K562 (cell line): Measurements from ENCODE around the gene PPARD. TPM values are rescaled to one million over a fixed set of nuclear protein-coding genes. Genes with fewer than 3 reads are reported as not detected.

Experiments
- ASH1L ChIP-seq: fragments of 450-650 bp; IDR thresholded peaks from 2 replicates; pipeline ENCODE4 v1.6.1; 2018; ENCODE audit warnings: borderline replicate concordance, mild to moderate bottlenecking, low read depth; ENCODE audit not compliant: partially characterized antibody
- CBX2 ChIP-seq: fragments of 200-600 bp; sonication (generic); IDR thresholded peaks from one replicate; pipeline ENCODE4 v1.6.1; 2012; ENCODE audit warnings: mild to moderate bottlenecking, low read length, inconsistent platforms; ENCODE audit not compliant: insufficient read depth, poor library complexity, severe bottlenecking
- ESRRA ChIP-seq: fragments of 450-650 bp; IDR thresholded peaks from 2 replicates; pipeline ENCODE4 v1.6.1; 2014; ENCODE audit warnings: low read depth, mild to moderate bottlenecking, moderate library complexity, borderline replicate concordance
- GTF2A2 ChIP-seq: IDR thresholded peaks from 2 replicates; pipeline ENCODE4 v1.6.1; 2016; ENCODE audit warnings: mild to moderate bottlenecking, missing genetic modification characterization, missing compliant biosample characterization
- KDM2B ChIP-seq: fragments of 250-450 bp; sonication (Bioruptor Pico); IDR thresholded peaks from 2 replicates; pipeline ENCODE4 v1.8.0; 2021; ENCODE audit warnings: mild to moderate bottlenecking, moderate library complexity
- LEF1 ChIP-seq: fragments of 450-650 bp; IDR thresholded peaks from 2 replicates; pipeline ENCODE4 v1.6.1; 2016; ENCODE audit warnings: mild to moderate bottlenecking
- NBN ChIP-seq: fragments of 450-650 bp; IDR thresholded peaks from 2 replicates; pipeline ENCODE4 v1.6.1; 2016; ENCODE audit warnings: low read depth, mild to moderate bottlenecking
- PML ChIP-seq: IDR thresholded peaks from 2 replicates; pipeline ENCODE4 v1.6.1; 2012; ENCODE audit warnings: low read length, inconsistent platforms
- POLR2AphosphoS5 ChIP-seq: IDR thresholded peaks from 2 replicates; pipeline ENCODE4 v1.6.1; 2011; ENCODE audit warnings: mild to moderate bottlenecking, low read depth, low read length, moderate library complexity; ENCODE audit not compliant: control insufficient read depth, insufficient read depth
- PPARD ChIP-seq: fragments of 250-450 bp; sonication (Bioruptor Pico); IDR thresholded peaks from 2 replicates; pipeline ENCODE4 v1.8.0; 2022; ENCODE audit warnings: inconsistent platforms, mild to moderate bottlenecking, moderate library complexity
- SNIP1 ChIP-seq: fragments of 450-650 bp; IDR thresholded peaks from 2 replicates; pipeline ENCODE4 v1.7.1; 2017; ENCODE audit warnings: low read depth, mild to moderate bottlenecking
- SOX6 ChIP-seq: fragments of 450-650 bp; IDR thresholded peaks from 2 replicates; pipeline ENCODE4 v1.6.1; 2014; ENCODE audit warnings: mild to moderate bottlenecking
- TCF3 ChIP-seq: sonication (generic); formaldehyde crosslinking; IDR thresholded peaks from 2 replicates; pipeline ENCODE4 v1.4.0; 2020; ENCODE audit warnings: mild to moderate bottlenecking, missing genetic modification reagents
- TFAP4 ChIP-seq: sonication (generic); formaldehyde crosslinking; IDR thresholded peaks from 2 replicates; pipeline ENCODE4 v1.8.0; 2022; ENCODE audit warnings: missing genetic modification reagents, mild to moderate bottlenecking, moderate library complexity, borderline replicate concordance
- ZNF280B ChIP-seq: fragments of 250-450 bp; sonication (Bioruptor Pico); IDR thresholded peaks from 2 replicates; pipeline ENCODE4 v1.5.1; 2021; ENCODE audit warnings: mild to moderate bottlenecking
- ZNF639 ChIP-seq, 2 experiments: fragments of 200-800 bp in 1 of 2; sonication (Bioruptor generic) in 1 of 2; sonication (generic) in 1 of 2; formaldehyde crosslinking in 1 of 2; IDR thresholded peaks in 1 of 2; conservative IDR thresholded peaks in 1 of 2; 2 replicates each; pipeline versions ENCODE4 v1.5.0 to v1.6.1; 2016 to 2020; ENCODE audit warnings: missing compliant biosample characterization in 1 of 2, missing genetic modification characterization in 1 of 2, missing genetic modification reagents in 1 of 2
- ZNF76 ChIP-seq: fragments of 250-450 bp; sonication (Bioruptor Pico); IDR thresholded peaks from 2 replicates; pipeline ENCODE4 v1.4.0; 2020; ENCODE audit warnings: mild to moderate bottlenecking, moderate library complexity, borderline replicate concordance
- polyA plus RNA-seq, 8 experiments: library from polyadenylated mRNA; depleted of rRNA in 4 of 8; stranded (reverse) in 5 of 8; unstranded in 3 of 8; fragments of >200 nt; fragmentation: Nextera tagmentation in 2 of 8; fragmentation: Illumina TruSeq in 1 of 8; extraction: Ambion mirVana in 2 of 8; extraction: Trizol in 1 of 8; gene quantifications; 2 replicates each; pipeline versions ENCODE4 v1.2.1 to v1.2.3, GENCODE V29; 2011 to 2014; ENCODE audit warnings: inconsistent platforms in 1 of 8, missing spikeins in 1 of 8
- total RNA-seq, 7 experiments: library from RNA; depleted of rRNA in 6 of 7; stranded (reverse); fragments of >200 nt in 6 of 7; fragmentation: Illumina TruSeq in 2 of 7; extraction: Trizol in 2 of 7; gene quantifications; 2 replicates each; pipeline versions ENCODE4 v1.2.1 to v1.2.3, GENCODE V29; 2011 to 2021; ENCODE audit warnings: low replicate concordance in 1 of 7

The PPARD gene
- total and polyA plus RNA-seq, 9 of the 15 experiments (the other 6 are each of a cell fraction or from before 2014, with no cell fraction given): 0.14 to 13.2 (median 3.8) TPM

GRCh38 chr6:35343092-35343834 is 905 bp downstream of the PPARD start (continued):
- 0 out of 2 replicates have a peak, but pooled peaks have one; percentile 16 for TF ChIP-seq TFAP4 (CRISPR knock-in tag)
- TF ChIP-seq KDM2B (CRISPR knock-in tag): peak; percentile 20; the same call in 1 of the 2 replicates
- TF ChIP-seq PML: no peak
- TF ChIP-seq SOX6: peak; percentile 89
- no peak for TF ChIP-seq ZNF639 (CRISPR knock-in tag; conservative IDR thresholded peaks at IDR 0.05 in 1 of 2, IDR thresholded peaks at IDR 0.05 in 1 of 2)
- no peak for TF ChIP-seq ZNF280B (CRISPR knock-in tag)
- TF ChIP-seq PPARD (CRISPR knock-in tag): no peak
- peak; percentile 38; the same call in 1 of the 2 replicates for TF ChIP-seq POLR2AphosphoS5
- TF ChIP-seq CBX2: no peak
- peak; percentile 27; the same call in 1 of the 2 replicates for TF ChIP-seq TCF3 (CRISPR knock-in tag)
- no peak for TF ChIP-seq GTF2A2 (tag)
- peak; percentile 27 for TF ChIP-seq LEF1
- peak; percentile 67; the same call in 1 of the 2 replicates for TF ChIP-seq NBN
- no peak for TF ChIP-seq ZNF76 (CRISPR knock-in tag)
- peak; percentile 77; the same call in 1 of the 2 replicates for TF ChIP-seq SNIP1
- TF ChIP-seq ASH1L: peak; percentile 14
- TF ChIP-seq ESRRA: 0 out of 2 replicates have a peak, but pooled peaks have one; percentile 12
- TF ChIP-seq, all 486 proteins: peak for 134
